Mesenchymal stem cell (in vitro differentiated cells and primary cell): ENCODE data around the gene KIF26B.

Experiments
- DNase-seq: peaks from one replicate; pipeline ENCODE4 v3.0.0-alpha.2; 2013
- H2AFZ ChIP-seq: one replicate; pipeline ENCODE4 v1.6.1; 2013; ENCODE audit warnings: low read depth, mild to moderate bottlenecking, control low read depth, inconsistent platforms, low read length, moderate library complexity
- H2AK5ac ChIP-seq: 2 replicates; pipeline ENCODE4 v1.6.1; 2013; ENCODE audit warnings: low read length, moderate library complexity, mild to moderate bottlenecking, inconsistent platforms; ENCODE audit not compliant: severe bottlenecking
- H2BK120ac ChIP-seq: one replicate; pipeline ENCODE4 v1.6.1; 2013; ENCODE audit warnings: low read depth, mild to moderate bottlenecking, inconsistent platforms, low read length, moderate library complexity
- H2BK12ac ChIP-seq, 2 experiments: one replicate each; pipeline ENCODE4 v1.6.1; 2013; ENCODE audit warnings: inconsistent platforms in 2 of 2, low read length in 2 of 2, mild to moderate bottlenecking in 2 of 2, moderate library complexity in 2 of 2, control low read depth in 1 of 2
- H2BK15ac ChIP-seq: one replicate; pipeline ENCODE4 v1.6.1; 2013; ENCODE audit warnings: mild to moderate bottlenecking, low read depth, inconsistent platforms; ENCODE audit not compliant: poor library complexity, severe bottlenecking
- H2BK5ac ChIP-seq: 2 replicates; pipeline ENCODE4 v1.6.1; 2013; ENCODE audit warnings: low read depth, mild to moderate bottlenecking, low read length, control low read depth, inconsistent platforms; ENCODE audit not compliant: poor library complexity, severe bottlenecking
- H3K14ac ChIP-seq, 2 experiments: one replicate each; pipeline ENCODE4 v1.6.1; 2013; ENCODE audit warnings: inconsistent platforms in 2 of 2, low read length in 2 of 2, control low read depth in 1 of 2, mild to moderate bottlenecking in 1 of 2, moderate library complexity in 1 of 2
- H3K18ac ChIP-seq, 2 experiments: one replicate each; pipeline ENCODE4 v1.6.1; 2013; ENCODE audit warnings: inconsistent platforms in 2 of 2, low read length in 2 of 2, control low read depth in 1 of 2, low read depth in 1 of 2, mild to moderate bottlenecking in 1 of 2
- H3K23ac ChIP-seq, 2 experiments: one replicate each; pipeline ENCODE4 v1.6.1; 2013; ENCODE audit warnings: inconsistent platforms in 2 of 2, low read length in 2 of 2, mild to moderate bottlenecking in 2 of 2, moderate library complexity in 2 of 2, control low read depth in 1 of 2
- H3K27ac ChIP-seq: 2 replicates; pipeline ENCODE4 v1.5.1; 2013; ENCODE audit warnings: mild to moderate bottlenecking, moderate library complexity, low read length, control low read depth, inconsistent platforms; ENCODE audit not compliant: poor library complexity, severe bottlenecking
- H3K27me3 ChIP-seq, 2 experiments: 2 replicates each; pipeline versions ENCODE4 v1.6.1 to v1.7.0; 2013; ENCODE audit warnings: low read length in 2 of 2, mild to moderate bottlenecking in 2 of 2, moderate library complexity in 2 of 2, control low read depth in 1 of 2, inconsistent platforms in 1 of 2; ENCODE audit not compliant: control insufficient read depth in 1 of 2, insufficient read depth in 1 of 2
- H3K36me3 ChIP-seq, 2 experiments: 2 replicates each; pipeline versions ENCODE4 v1.6.1 to v1.7.0; 2013; ENCODE audit warnings: low read length in 2 of 2, control low read depth in 1 of 2, inconsistent platforms in 1 of 2, low read depth in 1 of 2, mild to moderate bottlenecking in 1 of 2; ENCODE audit not compliant: insufficient read depth in 2 of 2, control insufficient read depth in 1 of 2
- H3K4ac ChIP-seq, 2 experiments: one replicate each; pipeline ENCODE4 v1.6.1; 2013; ENCODE audit warnings: inconsistent platforms in 2 of 2, low read length in 2 of 2, mild to moderate bottlenecking in 2 of 2, moderate library complexity in 2 of 2, control low read depth in 1 of 2, low read depth in 1 of 2
- H3K4me1 ChIP-seq: 2 replicates; pipeline ENCODE4 v1.6.1; 2013; ENCODE audit warnings: low read depth, low read length, control low read depth; ENCODE audit not compliant: control insufficient read depth, insufficient read depth
- H3K4me2 ChIP-seq: 2 replicates; pipeline ENCODE4 v1.6.1; 2013; ENCODE audit warnings: low read length, mild to moderate bottlenecking, inconsistent platforms; ENCODE audit not compliant: poor library complexity, severe bottlenecking
- H3K4me3 ChIP-seq, 2 experiments: 2 replicates each; pipeline versions ENCODE4 v1.5.1 to v1.7.0; 2013; ENCODE audit warnings: low read length in 2 of 2, mild to moderate bottlenecking in 2 of 2, control low read depth in 1 of 2, low read depth in 1 of 2; ENCODE audit not compliant: insufficient read depth in 1 of 2
- H3K79me1 ChIP-seq: replicated peaks from 2 replicates; pipeline ENCODE4 v1.6.1; 2013; ENCODE audit warnings: mild to moderate bottlenecking, control low read depth, low read length, inconsistent platforms; ENCODE audit not compliant: poor library complexity, severe bottlenecking
- H3K9ac ChIP-seq: 2 replicates; pipeline ENCODE4 v1.7.0; 2013; ENCODE audit warnings: mild to moderate bottlenecking, low read length, moderate library complexity
- H3K9me3 ChIP-seq: 2 replicates; pipeline ENCODE4 v1.7.0; 2013; ENCODE audit warnings: mild to moderate bottlenecking, low read length; ENCODE audit not compliant: control insufficient read depth
- H4K8ac ChIP-seq: one replicate; pipeline ENCODE4 v1.6.1; 2013; ENCODE audit warnings: inconsistent platforms, mild to moderate bottlenecking, low read length, moderate library complexity
- H4K91ac ChIP-seq: one replicate; pipeline ENCODE4 v1.6.1; 2013; ENCODE audit warnings: mild to moderate bottlenecking, low read length, inconsistent platforms
- WGBS: methylation state at CpG from one replicate; pipeline ENCODE4 v1.1.7; 2013; ENCODE audit warnings: mixed read lengths; 5-methylcytosine and 5-hydroxymethylcytosine counted together

Gene KIF26B

GRCh38 chr1:245550720-245551043, 395.9 kb downstream of the KIF26B start:
- H3K36me3 ChIP-seq = no peaks in the 10 kb centered on the region
- no peaks in the 10 kb centered on the region for H3K79me1 ChIP-seq
- peaks cover 5 to 21% of the 10 kb centered on the region in 2 experiments for H3K27me3 ChIP-seq
- 100% methylated on average over 1 of the region's 1 CpG for WGBS
- no peak overlapping the region for H2BK15ac ChIP-seq
- no peak overlapping the region for H2BK12ac ChIP-seq
- no peak overlapping the region for H3K9ac ChIP-seq
- no peaks in the 10 kb centered on the region for H3K4me1 ChIP-seq
- H3K23ac ChIP-seq = no peak overlapping the region
- no peak overlapping the region for H2AK5ac ChIP-seq
- H3K14ac ChIP-seq = no peak overlapping the region
- no peak overlapping the region for H3K18ac ChIP-seq
- H2AFZ ChIP-seq = no peak overlapping the region
- H3K27ac ChIP-seq = no peak overlapping the region
- DNase-seq = no peak
- H3K4ac ChIP-seq = no peak overlapping the region
- no peaks in the 10 kb centered on the region for H3K9me3 ChIP-seq
- H2BK120ac ChIP-seq = no peak overlapping the region
- H2BK5ac ChIP-seq = no peak overlapping the region
- no peak overlapping the region for H4K91ac ChIP-seq
- H3K4me3 ChIP-seq = no peak overlapping the region
- no peak overlapping the region for H3K4me2 ChIP-seq
- H4K8ac ChIP-seq = no peak overlapping the region

GRCh38 chr1:245551536-245551935, 396.8 kb downstream of the KIF26B start:
- Histone ChIP-seq H2BK5ac (no peak overlapping the region), H3K4me2 (no peak overlapping the region), H3K4ac (no peak overlapping the region), H4K8ac (no peak overlapping the region), H3K27ac (no peak overlapping the region), H2BK15ac (no peak overlapping the region), H2AFZ (no peak overlapping the region), H3K18ac (no peak overlapping the region), H3K9me3 (no peaks in the 10 kb centered on the region), H3K9ac (no peak overlapping the region), H2BK12ac (no peak overlapping the region), H3K27me3 (peaks cover 8 to 27% of the 10 kb centered on the region in 2 experiments), H2BK120ac (no peak overlapping the region), H2AK5ac (no peak overlapping the region), H3K4me3 (no peak overlapping the region), H3K4me1 (no peaks in the 10 kb centered on the region), H3K14ac (no peak overlapping the region), H3K23ac (no peak overlapping the region), H4K91ac (no peak overlapping the region), H3K36me3 (no peaks in the 10 kb centered on the region), H3K79me1 (no peaks in the 10 kb centered on the region)
- no peak for DNase-seq
- 98% methylated on average over 9 of the region's 9 CpGs for WGBS

GRCh38 chr1:245552331-245552730, 397.5 kb downstream of the KIF26B start:
- Histone ChIP-seq H3K9me3 (no peaks in the 10 kb centered on the region), H2AFZ (no peak overlapping the region), H3K14ac (no peak overlapping the region), H2BK12ac (no peak overlapping the region), H4K91ac (no peak overlapping the region), H3K23ac (no peak overlapping the region), H3K79me1 (no peaks in the 10 kb centered on the region), H3K4me3 (no peak overlapping the region), H3K4ac (no peak overlapping the region), H2BK15ac (no peak overlapping the region), H3K36me3 (no peaks in the 10 kb centered on the region), H3K4me2 (no peak overlapping the region), H3K4me1 (no peaks in the 10 kb centered on the region), H3K9ac (no peak overlapping the region), H2BK5ac (no peak overlapping the region), H2AK5ac (no peak overlapping the region), H3K18ac (no peak overlapping the region), H2BK120ac (no peak overlapping the region), H3K27ac (no peak overlapping the region), H3K27me3 (peaks cover 13 to 35% of the 10 kb centered on the region in 2 experiments), H4K8ac (no peak overlapping the region)
- DNase-seq = no peak
- WGBS = 79% methylated on average over 9 of the region's 9 CpGs

GRCh38 chr1:245556057-245556456, 401.3 kb downstream of the KIF26B start:
- H2BK12ac ChIP-seq = no peak overlapping the region
- no peak overlapping the region for H2BK120ac ChIP-seq
- no peak overlapping the region for H2AFZ ChIP-seq
- H2BK5ac ChIP-seq = no peak overlapping the region
- H3K18ac ChIP-seq = no peak overlapping the region
- peaks cover 15 to 54% of the 10 kb centered on the region in 2 experiments for H3K27me3 ChIP-seq
- DNase-seq = no peak
- no peaks in the 10 kb centered on the region for H3K36me3 ChIP-seq
- H3K27ac ChIP-seq = no peak overlapping the region
- H3K14ac ChIP-seq = no peak overlapping the region
- no peaks in the 10 kb centered on the region for H3K9me3 ChIP-seq
- no peak overlapping the region for H2BK15ac ChIP-seq
- H3K79me1 ChIP-seq = no peaks in the 10 kb centered on the region
- no peak overlapping the region for H3K9ac ChIP-seq
- WGBS = 97% methylated on average over 3 of the region's 3 CpGs
- H4K91ac ChIP-seq = no peak overlapping the region
- H4K8ac ChIP-seq = no peak overlapping the region
- no peak overlapping the region for H3K4ac ChIP-seq
- H2AK5ac ChIP-seq = no peak overlapping the region
- no peak overlapping the region for H3K4me3 ChIP-seq
- H3K23ac ChIP-seq = no peak overlapping the region
- H3K4me1 ChIP-seq = no peaks in the 10 kb centered on the region
- H3K4me2 ChIP-seq = no peak overlapping the region
